ENCODE results near the gene C18orf63. TPM values are rescaled to one million over a fixed set of nuclear protein-coding genes. Genes with fewer than 3 reads are reported as not detected.

C18orf63 gene
- polyA plus RNA-seq, 1 donor (not counting 4 experiments of a cell fraction or from before 2014, with no cell fraction given): not detected

GRCh38 chr18:74288730-74289129 is 26.9 kb upstream of the C18orf63 start:
- dilution Hi-C loops (cut with MboI; ENCODE audit: extremely low pct_ligation_motif_present, low sequenced_read_pairs): no loop called here
- H3K27me3 ChIP-seq (ENCODE audit: control insufficient read depth, extremely low read depth, insufficient read depth, low read length): no peaks in the 10 kb centered on the region
- no peaks in the 10 kb centered on the region for H3K79me2 ChIP-seq (ENCODE audit: control insufficient read depth, insufficient read depth, low read length)
- no peak for TF ChIP-seq CTCF (optimal IDR thresholded peaks at IDR 0.05 in 1 of 3, IDR thresholded peaks at IDR 0.05 in 1 of 3, conservative IDR thresholded peaks at IDR 0.05 in 1 of 3; ENCODE audit: extremely low read depth in 1 of 3, insufficient read depth in 2 of 3, low read length in 3 of 3)
- no peak for TF ChIP-seq EZH2 (IDR thresholded peaks at IDR 0.05; ENCODE audit: low read length)
- no peak overlapping the region for H3K4me2 ChIP-seq (ENCODE audit: control insufficient read depth, extremely low read depth, insufficient read depth, low read depth, low read length)
- no peak overlapping the region for H3K27ac ChIP-seq (ENCODE audit: control insufficient read depth, insufficient read depth, low read length)
- no peaks in the 10 kb centered on the region for H3K36me3 ChIP-seq (ENCODE audit: control insufficient read depth in 2 of 2, extremely low read depth in 1 of 2, insufficient read depth in 2 of 2, low read length in 2 of 2)
- no peaks in the 10 kb centered on the region for H3K9me1 ChIP-seq (ENCODE audit: control insufficient read depth, extremely low read depth, insufficient read depth, low read length)
- H3K4me3 ChIP-seq (ENCODE audit: control insufficient read depth in 2 of 3, extremely low read depth in 1 of 3, insufficient read depth in 2 of 3, low read depth in 1 of 3, low read length in 3 of 3): no peak overlapping the region
- DNase-seq (ENCODE audit: low read depth, low spot score) (no peak), FAIRE-seq (no peak)
- H3K4me1 ChIP-seq (ENCODE audit: control insufficient read depth, extremely low read depth, insufficient read depth, low read length): no peaks in the 10 kb centered on the region
- no peaks in the 10 kb centered on the region for H4K20me1 ChIP-seq (ENCODE audit: control insufficient read depth, extremely low read depth, insufficient read depth, low read length)
- no peaks in the 10 kb centered on the region for H3K9me3 ChIP-seq (ENCODE audit: control insufficient read depth, low read depth, low read length)
- no peak overlapping the region for H2AFZ ChIP-seq (ENCODE audit: control insufficient read depth, low read length)
- no peak overlapping the region for H3K9ac ChIP-seq (ENCODE audit: control insufficient read depth, extremely low read depth, insufficient read depth, low read length)

- dilution Hi-C loops (cut with MboI; ENCODE audit: extremely low pct_ligation_motif_present, low sequenced_read_pairs): no loop called here
- Histone ChIP-seq H3K4me3 (ENCODE audit: control insufficient read depth in 2 of 3, extremely low read depth in 1 of 3, insufficient read depth in 2 of 3, low read depth in 1 of 3, low read length in 3 of 3) (no peak overlapping the region), H3K4me1 (ENCODE audit: control insufficient read depth, extremely low read depth, insufficient read depth, low read length) (no peaks in the 10 kb centered on the region), H3K4me2 (ENCODE audit: control insufficient read depth, extremely low read depth, insufficient read depth, low read depth, low read length) (no peak overlapping the region), H4K20me1 (ENCODE audit: control insufficient read depth, extremely low read depth, insufficient read depth, low read length) (no peaks in the 10 kb centered on the region), H3K9me1 (ENCODE audit: control insufficient read depth, extremely low read depth, insufficient read depth, low read length) (no peaks in the 10 kb centered on the region), H3K27me3 (ENCODE audit: control insufficient read depth, extremely low read depth, insufficient read depth, low read length) (no peaks in the 10 kb centered on the region), H3K27ac (ENCODE audit: control insufficient read depth, insufficient read depth, low read length) (no peak overlapping the region), H3K79me2 (ENCODE audit: control insufficient read depth, insufficient read depth, low read length) (no peaks in the 10 kb centered on the region), H3K36me3 (ENCODE audit: control insufficient read depth in 2 of 2, extremely low read depth in 1 of 2, insufficient read depth in 2 of 2, low read length in 2 of 2) (no peaks in the 10 kb centered on the region), H3K9me3 (ENCODE audit: control insufficient read depth, low read depth, low read length) (no peaks in the 10 kb centered on the region), H3K9ac (ENCODE audit: control insufficient read depth, extremely low read depth, insufficient read depth, low read length) (no peak overlapping the region), H2AFZ (ENCODE audit: control insufficient read depth, low read length) (no peak overlapping the region)
- DNase-seq (ENCODE audit: low read depth, low spot score) (no peak), FAIRE-seq (no peak)
- TF ChIP-seq EZH2 (IDR thresholded peaks at IDR 0.05; ENCODE audit: low read length) (no peak), CTCF (optimal IDR thresholded peaks at IDR 0.05 in 1 of 3, IDR thresholded peaks at IDR 0.05 in 1 of 3, conservative IDR thresholded peaks at IDR 0.05 in 1 of 3; ENCODE audit: extremely low read depth in 1 of 3, insufficient read depth in 2 of 3, low read length in 3 of 3) (no peak)
Observed at GRCh38 chr18:74289137-74289536, 26.5 kb upstream of the C18orf63 start.

Data from keratinocyte (primary cell).